GM19455 (cell line): ENCODE results near the gene DUSP9.

Experiments used
- ATAC-seq: cut with Tn5 transposase; IDR thresholded peaks from one replicate; pipeline ENCODE4 v1.9.1; 2021; ENCODE audit not compliant: unreplicated experiment

The DUSP9 gene

GRCh38 chrX:153635788-153636668, 11.0 kb upstream of the DUSP9 start:
- ATAC-seq = no peak

- ATAC-seq = no peak
These were observed 10.3 kb upstream of the DUSP9 start for GRCh38 chrX:153636716-153637115.

GRCh38 chrX:153637121-153638040, 9.6 kb upstream of the DUSP9 start:
- ATAC-seq = no peak

GRCh38 chrX:153638041-153638371, 9.0 kb upstream of the DUSP9 start:
- no peak for ATAC-seq

GRCh38 chrX:153638436-153639176, 8.4 kb upstream of the DUSP9 start:
- ATAC-seq = no peak

- ATAC-seq = no peak
These were observed 7.6 kb upstream of the DUSP9 start for GRCh38 chrX:153639177-153640044.

GRCh38 chrX:153640045-153640686, 6.8 kb upstream of the DUSP9 start:
- no peak for ATAC-seq

GRCh38 chrX:153640736-153641575, 6.0 kb upstream of the DUSP9 start:
- ATAC-seq = no peak

- ATAC-seq = no peak
These were observed 5.4 kb upstream of the DUSP9 start for GRCh38 chrX:153641627-153642026.

GRCh38 chrX:153642051-153642654, 4.8 kb upstream of the DUSP9 start:
- no peak for ATAC-seq

- no peak for ATAC-seq
These were observed 4.2 kb upstream of the DUSP9 start for GRCh38 chrX:153642655-153643430.

- no peak for ATAC-seq
These were observed 3.3 kb upstream of the DUSP9 start for GRCh38 chrX:153643431-153644351.

GRCh38 chrX:153644356-153645125, 2.5 kb upstream of the DUSP9 start:
- ATAC-seq = no peak

GRCh38 chrX:153645151-153645550, 1.9 kb upstream of the DUSP9 start:
- ATAC-seq = no peak

GRCh38 chrX:153645921-153646488, 998 bp upstream of the DUSP9 start:
- ATAC-seq = no peak
